Kidney (tissue), 14 donors: ENCODE data around the gene FTCDNL1. TPM values are rescaled to one million over a fixed set of nuclear protein-coding genes. Genes with fewer than 3 reads are reported as not detected.

Source experiments
- DNase-seq, 5 donors: peaks; one replicate each; pipeline ENCODE4 v3.0.0-alpha.2; 2013 to 2020
- FAIRE-seq: peaks from 2 replicates; lab custom pipeline; 2012; peaks lifted over from hg19 to GRCh38; lab: Jason Lieb, UNC
- H3K27ac ChIP-seq, 2 donors: one replicate each; pipeline ENCODE4 v1.7.0; 2013; ENCODE audit warnings: low read depth in 2 of 2, low read length in 2 of 2, inconsistent platforms in 1 of 2
- H3K27me3 ChIP-seq: one replicate; pipeline ENCODE4 v1.7.1; 2013; ENCODE audit warnings: low read length, inconsistent platforms; ENCODE audit not compliant: control insufficient read depth, insufficient read depth
- H3K36me3 ChIP-seq, 3 donors: one replicate each; pipeline versions ENCODE4 v1.7.0 to v1.7.1; 2013; ENCODE audit warnings: low read length in 3 of 3, control low read depth in 1 of 3, inconsistent platforms in 1 of 3; ENCODE audit not compliant: insufficient read depth in 3 of 3, control insufficient read depth in 2 of 3
- H3K4me1 ChIP-seq, 3 donors: one replicate each; pipeline versions ENCODE4 v1.7.0 to v1.7.1; 2013; ENCODE audit warnings: low read length in 3 of 3, inconsistent platforms in 1 of 3, low read depth in 1 of 3; ENCODE audit not compliant: control insufficient read depth in 2 of 3, insufficient read depth in 2 of 3
- H3K4me3 ChIP-seq, 3 donors: one replicate each; pipeline versions ENCODE4 v1.7.0 to v1.8.1; 2013; ENCODE audit warnings: low read length in 3 of 3, control low read depth in 1 of 3, inconsistent platforms in 1 of 3
- H3K9ac ChIP-seq, 3 donors: one replicate each; pipeline versions ENCODE4 v1.7.0 to v1.7.1; 2013; ENCODE audit warnings: low read length in 3 of 3, control low read depth in 1 of 3, inconsistent platforms in 1 of 3
- H3K9me3 ChIP-seq, 3 donors: one replicate each; pipeline versions ENCODE4 v1.7.0 to v1.7.1; 2013; ENCODE audit warnings: low read length in 3 of 3, control low read depth in 1 of 3, inconsistent platforms in 1 of 3; ENCODE audit not compliant: control insufficient read depth in 2 of 3, insufficient read depth in 1 of 3
- CTCF ChIP-seq: IDR thresholded peaks from 3 replicates; pipeline ENCODE4 v1.5.1; 2012; ENCODE audit warnings: mild to moderate bottlenecking, moderate library complexity, borderline replicate concordance; ENCODE audit not compliant: insufficient read depth; ENCODE audit errors: extremely low read depth
- intact Hi-C: fragments of 100-400 bp; cut with DNase I; formaldehyde crosslinking; loops from one replicate; pipeline ENCODE4 v1.11.1; 2022
- polyA plus RNA-seq: library from polyadenylated mRNA; stranded (reverse); fragments of 350-450 nt; fragmentation: Illumina TruSeq; extraction: RNeasy Lipid Tissue Mini Kit (QIAGEN cat#74804); gene quantifications from one replicate; pipeline ENCODE4 v1.2.3, GENCODE V29; 2014; ENCODE audit warnings: low read depth, low replicate concordance; ENCODE audit not compliant: insufficient read depth
- total RNA-seq: library from RNA; stranded (reverse); fragmentation: NEBNext Ultra II Directional; extraction: Animal tissue kit (Norgen Biotek cat#: 25700); gene quantifications from one replicate; pipeline ENCODE4 v1.2.1, GENCODE V29; 2021
- donor health status: control.
- donor health status: control.
- donor health status: control.
- donor health status: control.
- donor health status: control.
- donor health status: DM: yes; HTN: yes; CAD: no.
- donor health status: Normal renal cell carcinoma (clear cell type).

FTCDNL1 gene
- total and polyA plus RNA-seq, 2 donors from 2014 or later, result 3.4 to 4.1 TPM

GRCh38 chr2:199744260-199744659 lies 106.7 kb downstream of the FTCDNL1 start:
- H3K9ac ChIP-seq, result no peak overlapping the region
- DNase-seq, result no peak
- no peak for TF ChIP-seq CTCF
- no peaks in the 10 kb centered on the region for H3K27me3 ChIP-seq
- H3K27ac ChIP-seq, result no peak overlapping the region
- no peaks in the 10 kb centered on the region for H3K36me3 ChIP-seq
- H3K4me3 ChIP-seq, result no peak overlapping the region
- H3K9me3 ChIP-seq, result no peaks in the 10 kb centered on the region
- intact Hi-C loops, result loop anchor here (10.0 kb wide), 1 partner anchor 1429 kb away; no protein-coding TSS in a partner anchor
- peaks cover 0 to 5% (median 0%) of the 10 kb centered on the region in 3 donors for H3K4me1 ChIP-seq
- no peak for FAIRE-seq

DNA sequence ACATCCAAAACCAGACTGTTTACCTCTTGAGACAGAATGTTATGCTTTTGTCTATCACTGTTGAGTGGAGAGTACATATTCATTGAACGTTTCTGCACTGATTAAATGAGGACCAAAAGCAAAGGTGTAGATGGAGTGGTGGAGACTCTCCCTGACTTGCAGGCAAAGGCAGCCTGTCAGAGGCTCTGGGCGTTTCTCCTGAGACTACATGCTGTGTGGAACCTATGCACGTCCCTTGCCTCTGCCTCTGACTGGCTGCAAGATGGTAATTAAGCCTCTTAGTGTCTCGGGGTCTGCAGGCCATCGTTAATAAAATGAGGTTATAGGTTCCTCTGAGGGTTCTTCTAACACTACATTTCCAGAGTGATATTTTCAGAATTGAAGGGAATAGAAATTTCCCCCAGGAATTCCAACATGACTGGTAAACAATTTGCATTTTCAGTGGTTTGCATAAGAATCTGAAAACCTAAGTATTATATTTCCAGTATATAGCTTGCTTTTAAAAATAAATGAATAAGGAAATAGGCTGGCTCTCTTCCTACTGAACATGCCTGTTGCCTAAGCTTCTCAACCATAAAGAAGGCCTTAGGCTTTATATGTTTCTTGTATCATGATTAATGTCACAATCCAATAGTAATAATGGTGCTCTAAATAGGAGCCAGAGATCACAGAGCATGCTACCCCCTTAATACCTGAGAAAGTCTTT lies 107.4 kb downstream of the FTCDNL1 start:
- DNase-seq (no peak), FAIRE-seq (no peak)
- Histone ChIP-seq H3K36me3 (no peaks in the 10 kb centered on the region), H3K9ac (no peak overlapping the region), H3K4me3 (no peak overlapping the region), H3K4me1 (peaks cover 0 to 6% (median 0%) of the 10 kb centered on the region in 3 donors), H3K27me3 (no peaks in the 10 kb centered on the region), H3K9me3 (no peaks in the 10 kb centered on the region), H3K27ac (no peak overlapping the region)
- no peak for TF ChIP-seq CTCF
- intact Hi-C loops, result loop anchor here (10.0 kb wide), 1 partner anchor 1429 kb away; no protein-coding TSS in a partner anchor

DNA sequence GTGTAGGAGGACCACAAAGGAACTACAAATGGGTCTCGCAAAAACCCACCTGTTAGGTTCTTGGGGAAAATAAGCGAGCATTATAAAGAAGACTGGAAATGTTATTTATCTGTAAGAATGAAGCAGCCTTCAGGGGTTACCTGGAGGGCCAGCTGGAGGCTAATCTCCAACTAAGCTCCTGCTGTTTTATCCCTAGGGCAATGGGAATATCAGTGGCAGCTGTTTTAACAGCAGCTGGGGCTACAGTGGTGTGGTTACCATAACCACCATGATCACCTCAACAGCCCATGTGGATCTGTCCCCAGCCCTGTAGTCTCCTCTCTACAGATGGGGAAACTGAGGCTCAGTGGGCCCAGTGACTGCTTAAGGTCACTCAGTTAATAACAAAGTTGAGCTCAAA lies 108.1 kb downstream of the FTCDNL1 start:
- intact Hi-C loops, result loop anchor here (10.0 kb wide), 1 partner anchor 1428 kb away; no protein-coding TSS in a partner anchor
- no peak overlapping the region for H3K27ac ChIP-seq
- peaks cover 0 to 6% (median 0%) of the 10 kb centered on the region in 3 donors for H3K4me1 ChIP-seq
- FAIRE-seq, result no peak
- no peak for TF ChIP-seq CTCF
- H3K36me3 ChIP-seq, result no peaks in the 10 kb centered on the region
- no peak for DNase-seq
- H3K27me3 ChIP-seq, result no peaks in the 10 kb centered on the region
- H3K9ac ChIP-seq, result no peak overlapping the region
- no peak overlapping the region for H3K4me3 ChIP-seq
- H3K9me3 ChIP-seq, result no peaks in the 10 kb centered on the region

DNA sequence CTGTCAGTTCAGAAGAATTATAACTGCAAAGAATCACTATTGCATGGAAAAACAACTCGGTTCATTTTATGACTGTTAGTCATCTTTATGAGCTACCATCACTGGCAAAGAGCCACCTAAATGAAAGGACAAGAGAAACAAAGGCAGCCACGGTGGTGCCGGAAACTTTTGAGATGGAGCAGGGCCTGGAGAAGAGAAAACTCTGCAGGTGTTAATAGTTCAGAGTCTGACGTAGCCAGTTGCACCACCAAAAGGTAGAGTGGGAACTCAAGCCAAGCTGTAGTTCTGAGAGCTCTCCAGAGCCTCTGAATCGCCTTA lies 110.9 kb downstream of the FTCDNL1 start:
- Histone ChIP-seq H3K4me3 (no peak overlapping the region), H3K9me3 (no peaks in the 10 kb centered on the region), H3K4me1 (peaks cover 0 to 6% (median 0%) of the 10 kb centered on the region in 3 donors), H3K9ac (no peak overlapping the region), H3K27me3 (no peaks in the 10 kb centered on the region), H3K36me3 (no peaks in the 10 kb centered on the region), H3K27ac (no peak overlapping the region)
- DNase-seq, result no peak
- FAIRE-seq, result no peak
- intact Hi-C loops, result loop anchor here (10.0 kb wide), 1 partner anchor 1425 kb away; no protein-coding TSS in a partner anchor
- TF ChIP-seq CTCF, result no peak
